ENCODE measurements around the gene ARHGAP32.
"Not testable (repeated sequence)": the region's sequence is repeated elsewhere in the genome, so short reads cannot be mapped to it uniquely, and the experiment has no call there.

Gene ARHGAP32

GRCh38 chr11:129021295-129021694 is 170.8 kb downstream of the ARHGAP32 start:
- Histone ChIP-seq H3K9me3 (ENCODE audit: control insufficient read depth, low read length) (no peaks in the 10 kb centered on the region), H3K9ac (ENCODE audit: low read length) (no peak overlapping the region), H3K4me1 (ENCODE audit: control insufficient read depth, insufficient read depth, low read length) (peaks cover 7% of the 10 kb centered on the region), H3K4me3 (ENCODE audit: low read length) (no peak overlapping the region), H3K27me3 (replicated peaks; ENCODE audit: control insufficient read depth, insufficient read depth, low read length) (no peaks in the 10 kb centered on the region), H3K36me3 (ENCODE audit: control insufficient read depth, insufficient read depth, low read length, severe bottlenecking) (no peaks in the 10 kb centered on the region)
- DNase-seq (ENCODE audit: low read depth) = no peak

- H3K27me3 ChIP-seq (replicated peaks; ENCODE audit: control insufficient read depth, insufficient read depth, low read length) = no peaks in the 10 kb centered on the region
- no peaks in the 10 kb centered on the region for H3K9me3 ChIP-seq (ENCODE audit: control insufficient read depth, low read length)
- no peak for DNase-seq (ENCODE audit: low read depth)
- no peaks in the 10 kb centered on the region for H3K36me3 ChIP-seq (ENCODE audit: control insufficient read depth, insufficient read depth, low read length, severe bottlenecking)
- no peak overlapping the region for H3K4me3 ChIP-seq (ENCODE audit: low read length)
- no peak overlapping the region for H3K9ac ChIP-seq (ENCODE audit: low read length)
- H3K4me1 ChIP-seq (ENCODE audit: control insufficient read depth, insufficient read depth, low read length) = peaks cover 7% of the 10 kb centered on the region
Measured at GRCh38 chr11:129018991-129019390, 173.1 kb downstream of the ARHGAP32 start.

- H3K4me1 ChIP-seq (ENCODE audit: control insufficient read depth, insufficient read depth, low read length) = peaks cover 7% of the 10 kb centered on the region
- no peaks in the 10 kb centered on the region for H3K27me3 ChIP-seq (replicated peaks; ENCODE audit: control insufficient read depth, insufficient read depth, low read length)
- no peaks in the 10 kb centered on the region for H3K36me3 ChIP-seq (ENCODE audit: control insufficient read depth, insufficient read depth, low read length, severe bottlenecking)
- H3K9ac ChIP-seq (ENCODE audit: low read length) = no peak overlapping the region
- no peak overlapping the region for H3K4me3 ChIP-seq (ENCODE audit: low read length)
- H3K9me3 ChIP-seq (ENCODE audit: control insufficient read depth, low read length) = no peaks in the 10 kb centered on the region
- no peak for DNase-seq (ENCODE audit: low read depth)
Measured at GRCh38 chr11:129018126-129018525, 174.0 kb downstream of the ARHGAP32 start.

- Histone ChIP-seq H3K9ac (ENCODE audit: low read length) (no peak overlapping the region), H3K9me3 (ENCODE audit: control insufficient read depth, low read length) (no peaks in the 10 kb centered on the region), H3K36me3 (ENCODE audit: control insufficient read depth, insufficient read depth, low read length, severe bottlenecking) (no peaks in the 10 kb centered on the region), H3K27me3 (replicated peaks; ENCODE audit: control insufficient read depth, insufficient read depth, low read length) (no peaks in the 10 kb centered on the region), H3K4me3 (ENCODE audit: low read length) (no peak overlapping the region), H3K4me1 (ENCODE audit: control insufficient read depth, insufficient read depth, low read length) (no peaks in the 10 kb centered on the region)
- no peak for DNase-seq (ENCODE audit: low read depth)
Measured at GRCh38 chr11:129013737-129014475, 178.2 kb downstream of the ARHGAP32 start.

- no peaks in the 10 kb centered on the region for H3K4me1 ChIP-seq (ENCODE audit: control insufficient read depth, insufficient read depth, low read length)
- no peak overlapping the region for H3K4me3 ChIP-seq (ENCODE audit: low read length)
- no peak for DNase-seq (ENCODE audit: low read depth)
- no peak overlapping the region for H3K9ac ChIP-seq (ENCODE audit: low read length)
- no peaks in the 10 kb centered on the region for H3K27me3 ChIP-seq (replicated peaks; ENCODE audit: control insufficient read depth, insufficient read depth, low read length)
- no peaks in the 10 kb centered on the region for H3K36me3 ChIP-seq (ENCODE audit: control insufficient read depth, insufficient read depth, low read length, severe bottlenecking)
- H3K9me3 ChIP-seq (ENCODE audit: control insufficient read depth, low read length) = no peaks in the 10 kb centered on the region
Measured at GRCh38 chr11:129012880-129013279, 179.2 kb downstream of the ARHGAP32 start.

GRCh38 chr11:129006161-129006560 is 186.0 kb downstream of the ARHGAP32 start:
- Histone ChIP-seq H3K9ac (ENCODE audit: low read length) (no peak overlapping the region), H3K36me3 (ENCODE audit: control insufficient read depth, insufficient read depth, low read length, severe bottlenecking) (no peaks in the 10 kb centered on the region), H3K4me1 (ENCODE audit: control insufficient read depth, insufficient read depth, low read length) (no peaks in the 10 kb centered on the region), H3K27me3 (replicated peaks; ENCODE audit: control insufficient read depth, insufficient read depth, low read length) (no peaks in the 10 kb centered on the region), H3K4me3 (ENCODE audit: low read length) (no peak overlapping the region), H3K9me3 (ENCODE audit: control insufficient read depth, low read length) (peaks cover 3% of the 10 kb centered on the region)
- no peak for DNase-seq (ENCODE audit: low read depth)

GRCh38 chr11:128999165-128999564 is 193.0 kb downstream of the ARHGAP32 start:
- DNase-seq (ENCODE audit: low read depth); H3K9ac ChIP-seq (ENCODE audit: low read length); H3K9me3 ChIP-seq (ENCODE audit: control insufficient read depth, low read length); H3K4me1 ChIP-seq (ENCODE audit: control insufficient read depth, insufficient read depth, low read length); H3K4me3 ChIP-seq (ENCODE audit: low read length); H3K36me3 ChIP-seq (ENCODE audit: control insufficient read depth, insufficient read depth, low read length, severe bottlenecking); H3K27me3 ChIP-seq (replicated peaks; ENCODE audit: control insufficient read depth, insufficient read depth, low read length): not testable (repeated sequence)

GRCh38 chr11:128988242-128988970 is 203.7 kb downstream of the ARHGAP32 start:
- H3K36me3 ChIP-seq (ENCODE audit: control insufficient read depth, insufficient read depth, low read length, severe bottlenecking) = peaks cover 8% of the 10 kb centered on the region
- no peaks in the 10 kb centered on the region for H3K27me3 ChIP-seq (replicated peaks; ENCODE audit: control insufficient read depth, insufficient read depth, low read length)
- H3K9ac ChIP-seq (ENCODE audit: low read length) = no peak overlapping the region
- H3K4me1 ChIP-seq (ENCODE audit: control insufficient read depth, insufficient read depth, low read length) = no peaks in the 10 kb centered on the region
- H3K4me3 ChIP-seq (ENCODE audit: low read length) = no peak overlapping the region
- DNase-seq (ENCODE audit: low read depth) = no peak
- H3K9me3 ChIP-seq (ENCODE audit: control insufficient read depth, low read length) = no peaks in the 10 kb centered on the region

- Histone ChIP-seq H3K9ac (ENCODE audit: low read length) (no peak overlapping the region), H3K9me3 (ENCODE audit: control insufficient read depth, low read length) (no peaks in the 10 kb centered on the region), H3K4me1 (ENCODE audit: control insufficient read depth, insufficient read depth, low read length) (peaks cover 10% of the 10 kb centered on the region), H3K36me3 (ENCODE audit: control insufficient read depth, insufficient read depth, low read length, severe bottlenecking) (peaks cover 18% of the 10 kb centered on the region), H3K27me3 (replicated peaks; ENCODE audit: control insufficient read depth, insufficient read depth, low read length) (no peaks in the 10 kb centered on the region), H3K4me3 (ENCODE audit: low read length) (no peak overlapping the region)
- DNase-seq (ENCODE audit: low read depth) = no peak
Measured at GRCh38 chr11:128985880-128986279, 206.2 kb downstream of the ARHGAP32 start.

GRCh38 chr11:128983023-128983422 is 209.1 kb downstream of the ARHGAP32 start:
- Histone ChIP-seq H3K27me3 (replicated peaks; ENCODE audit: control insufficient read depth, insufficient read depth, low read length) (no peaks in the 10 kb centered on the region), H3K36me3 (ENCODE audit: control insufficient read depth, insufficient read depth, low read length, severe bottlenecking) (peaks cover 41% of the 10 kb centered on the region), H3K4me3 (ENCODE audit: low read length) (no peak overlapping the region), H3K4me1 (ENCODE audit: control insufficient read depth, insufficient read depth, low read length) (peaks cover 10% of the 10 kb centered on the region), H3K9ac (ENCODE audit: low read length) (no peak overlapping the region), H3K9me3 (ENCODE audit: control insufficient read depth, low read length) (no peaks in the 10 kb centered on the region)
- no peak for DNase-seq (ENCODE audit: low read depth)

GRCh38 chr11:128981254-128981653 is 210.9 kb downstream of the ARHGAP32 start:
- Histone ChIP-seq H3K4me3 (ENCODE audit: low read length) (no peak overlapping the region), H3K4me1 (ENCODE audit: control insufficient read depth, insufficient read depth, low read length) (peaks cover 10% of the 10 kb centered on the region), H3K27me3 (replicated peaks; ENCODE audit: control insufficient read depth, insufficient read depth, low read length) (no peaks in the 10 kb centered on the region), H3K9me3 (ENCODE audit: control insufficient read depth, low read length) (no peaks in the 10 kb centered on the region), H3K36me3 (ENCODE audit: control insufficient read depth, insufficient read depth, low read length, severe bottlenecking) (peaks cover 49% of the 10 kb centered on the region), H3K9ac (ENCODE audit: low read length) (no peak overlapping the region)
- DNase-seq (ENCODE audit: low read depth) = no peak
